SK-N-MC (cell line): Measurements from ENCODE around the gene GNAT1.

Experiments
- DNase-seq: peaks from one replicate; pipeline ENCODE4 v3.0.0-alpha.2; 2011; ENCODE audit warnings: low read depth, low spot score
- H3K27ac ChIP-seq: fragments of 200-600 bp; sonication (generic); 2 replicates; pipeline ENCODE4 v1.5.1; 2016; ENCODE audit warnings: mixed run types
- H3K36me3 ChIP-seq: fragments of 200-600 bp; sonication (generic); 2 replicates; pipeline ENCODE4 v1.6.1; 2017; ENCODE audit warnings: antibody characterized with exemption, low read length, mixed read lengths; ENCODE audit not compliant: insufficient read depth
- H3K4me3 ChIP-seq: fragments of 200-600 bp; sonication (generic); 2 replicates; pipeline ENCODE4 v1.5.1; 2016
- H3K9ac ChIP-seq: fragments of 200-600 bp; sonication (generic); 2 replicates; pipeline ENCODE4 v1.8.0; 2017; ENCODE audit warnings: mixed run types, mixed read lengths; ENCODE audit not compliant: insufficient read length
- H3K9me3 ChIP-seq: fragments of 200-600 bp; sonication (generic); 2 replicates; pipeline ENCODE4 v1.6.1; 2017; ENCODE audit warnings: low read depth, mild to moderate bottlenecking, antibody characterized with exemption, low read length, moderate library complexity, mixed read lengths
- EZH2 ChIP-seq: fragments of 200-600 bp; sonication (generic); IDR thresholded peaks from one replicate; pipeline ENCODE4 v1.6.1; 2017; ENCODE audit warnings: antibody characterized with exemption
- FOXP2 ChIP-seq: optimal IDR thresholded peaks from 2 replicates; pipeline ENCODE3; 2011; ENCODE audit warnings: mild to moderate bottlenecking, moderate library complexity; ENCODE audit not compliant: insufficient read depth; ENCODE audit errors: extremely low read length, control extremely low read depth
- POLR2AphosphoS5 ChIP-seq: IDR thresholded peaks from 2 replicates; pipeline ENCODE4 v1.6.1; 2012; ENCODE audit warnings: mild to moderate bottlenecking, low read depth, low read length, borderline replicate concordance

The GNAT1 gene

GRCh38 chr3:50229490-50229889 lies 38.1 kb downstream of the GNAT1 start:
- Histone ChIP-seq H3K9me3 (no peaks in the 10 kb centered on the region), H3K9ac (no peak overlapping the region), H3K27ac (0 out of 2 replicates have a peak overlapping the region, but pooled peaks have one; percentile 19), H3K4me3 (no peak overlapping the region), H3K36me3 (no peaks in the 10 kb centered on the region)
- no peak for DNase-seq
- TF ChIP-seq EZH2, result no peak
- TF ChIP-seq FOXP2, result no peak
- TF ChIP-seq POLR2AphosphoS5, result no peak

GRCh38 chr3:50230104-50230793 lies 38.8 kb downstream of the GNAT1 start:
- no peak overlapping the region for H3K9ac ChIP-seq
- H3K36me3 ChIP-seq, result no peaks in the 10 kb centered on the region
- no peak overlapping the region for H3K4me3 ChIP-seq
- no peak for DNase-seq
- TF ChIP-seq EZH2 (no peak), FOXP2 (no peak), POLR2AphosphoS5 (no peak)
- H3K9me3 ChIP-seq, result no peaks in the 10 kb centered on the region
- H3K27ac ChIP-seq, result no peak overlapping the region

- no peak overlapping the region for H3K9ac ChIP-seq
- no peaks in the 10 kb centered on the region for H3K36me3 ChIP-seq
- no peaks in the 10 kb centered on the region for H3K9me3 ChIP-seq
- DNase-seq, result no peak
- no peak overlapping the region for H3K27ac ChIP-seq
- TF ChIP-seq FOXP2, result no peak
- TF ChIP-seq EZH2, result no peak
- TF ChIP-seq POLR2AphosphoS5, result no peak
- H3K4me3 ChIP-seq, result no peak overlapping the region
Measured at GRCh38 chr3:50230794-50231125, 39.4 kb downstream of the GNAT1 start.

GRCh38 chr3:50231581-50231980 lies 40.2 kb downstream of the GNAT1 start:
- no peaks in the 10 kb centered on the region for H3K36me3 ChIP-seq
- H3K27ac ChIP-seq, result no peak overlapping the region
- H3K4me3 ChIP-seq, result no peak overlapping the region
- no peak for TF ChIP-seq EZH2
- TF ChIP-seq POLR2AphosphoS5, result no peak
- TF ChIP-seq FOXP2, result no peak
- no peak overlapping the region for H3K9ac ChIP-seq
- H3K9me3 ChIP-seq, result no peaks in the 10 kb centered on the region
- no peak for DNase-seq

GRCh38 chr3:50232303-50232702 lies 40.9 kb downstream of the GNAT1 start:
- TF ChIP-seq EZH2, result no peak
- TF ChIP-seq FOXP2, result no peak
- TF ChIP-seq POLR2AphosphoS5, result no peak
- H3K4me3 ChIP-seq, result no peak overlapping the region
- H3K27ac ChIP-seq, result no peak overlapping the region
- H3K9me3 ChIP-seq, result no peaks in the 10 kb centered on the region
- H3K36me3 ChIP-seq, result no peaks in the 10 kb centered on the region
- DNase-seq, result no peak
- no peak overlapping the region for H3K9ac ChIP-seq

- DNase-seq, result no peak
- Histone ChIP-seq H3K4me3 (no peak overlapping the region), H3K27ac (no peak overlapping the region), H3K36me3 (no peaks in the 10 kb centered on the region), H3K9ac (no peak overlapping the region), H3K9me3 (no peaks in the 10 kb centered on the region)
- TF ChIP-seq EZH2, result no peak
- TF ChIP-seq POLR2AphosphoS5, result no peak
- no peak for TF ChIP-seq FOXP2
Measured at GRCh38 chr3:50233176-50233575, 41.8 kb downstream of the GNAT1 start.

GRCh38 chr3:50235716-50236483 lies 44.5 kb downstream of the GNAT1 start, which contains the start of gene GNAI2:
Gene GNAI2 (plus strand): TSS chr3:50236204. CDS start chr3:50236336, 132 bp downstream.
- 0 out of 2 replicates have a peak within 1 kb of the TSS, but pooled peaks have one; percentile 36 for H3K27ac ChIP-seq
- TF ChIP-seq POLR2AphosphoS5 (peak; percentile 82), EZH2 (no peak)
- H3K9me3 ChIP-seq, result no peaks in the 10 kb centered on the region
- no peak for DNase-seq
- peak within 1 kb of the TSS; percentile 58 for H3K9ac ChIP-seq
- H3K4me3 ChIP-seq, result peak within 1 kb of the TSS; percentile 82
- H3K36me3 ChIP-seq, result no peaks in the 10 kb centered on the region

GRCh38 chr3:50236484-50237132 lies 45.2 kb downstream of the GNAT1 start:
- TF ChIP-seq POLR2AphosphoS5 (no peak), EZH2 (no peak), FOXP2 (no peak)
- Histone ChIP-seq H3K4me3 (peak overlapping the region; percentile 82), H3K36me3 (no peaks in the 10 kb centered on the region), H3K27ac (no peak overlapping the region), H3K9ac (peak overlapping the region; percentile 58), H3K9me3 (no peaks in the 10 kb centered on the region)
- no peak for DNase-seq
